Left lung (tissue), 10 donors: ENCODE measurements around the gene ZBTB20. TPM values are rescaled to one million over a fixed set of nuclear protein-coding genes. Genes with fewer than 3 reads are reported as not detected.

ENCODE experiments used
- ATAC-seq: fragments of 200-7000 bp; cut with Tn5 transposase; one replicate; pipeline ENCODE4 v1.9.1; 2020; ENCODE audit warnings: moderate library complexity
- DNase-seq, 4 donors: peaks; one replicate each; pipeline ENCODE4 v3.0.0-alpha.2; 2013 to 2020
- H3K27ac ChIP-seq, 2 donors: fragments of 200-600 bp; sonication (generic) in 1 of 2; one replicate each; pipeline versions ENCODE4 v1.5.0 to v1.8.0; 2020 to 2021
- H3K27me3 ChIP-seq, 2 donors: fragments of 200-600 bp; sonication (generic) in 1 of 2; one replicate each; pipeline versions ENCODE4 v1.5.0 to v1.8.0; 2020 to 2021
- H3K36me3 ChIP-seq, 2 donors: fragments of 200-600 bp; sonication (generic) in 1 of 2; one replicate each; pipeline versions ENCODE4 v1.5.0 to v1.8.0; 2020 to 2021
- H3K4me1 ChIP-seq, 2 donors: fragments of 200-600 bp; one replicate each; pipeline ENCODE4 v1.8.0; 2021
- H3K4me3 ChIP-seq, 2 donors: fragments of 200-600 bp; sonication (generic) in 1 of 2; one replicate each; pipeline versions ENCODE4 v1.5.0 to v1.8.0; 2020 to 2021; ENCODE audit warnings: mild to moderate bottlenecking in 1 of 2
- H3K9me3 ChIP-seq, 2 donors: fragments of 200-600 bp; sonication (generic) in 1 of 2; one replicate each; pipeline versions ENCODE4 v1.5.0 to v1.8.0; 2020 to 2021
- intact Hi-C, 2 donors: fragments of 100-400 bp; cut with DNase I; formaldehyde crosslinking; loops; one replicate each; pipeline versions ENCODE4 v1.11.2 to v1.14.2; 2022
- polyA plus RNA-seq, 6 donors: library from polyadenylated mRNA; unstranded; fragments of 120-200 nt; gene quantifications; one replicate each; pipeline ENCODE4 v1.2.1, GENCODE V29; 2013; ENCODE audit not compliant: insufficient read length in 6 of 6
- total RNA-seq, 2 donors: library from RNA; stranded (reverse); fragmentation: NEBNext Ultra II Directional; extraction: Animal tissue kit (Norgen Biotek cat#: 25700); gene quantifications; one replicate each; pipeline ENCODE4 v1.2.1, GENCODE V29; 2021
- TF ChIP-seq, protein P1 (sequence below), 2 donors: fragments of 200-600 bp; sonication (generic) in 1 of 2; IDR thresholded peaks; one replicate each; pipeline versions ENCODE4 v1.5.0 to v1.8.0; 2021; ENCODE audit warnings: antibody characterized with exemption in 2 of 2
- donor health status: DM: no; HTN: yes; CAD: no.
- donor health status: DM: no; HTN: no; CAD: no.

Gene ZBTB20
- total and polyA plus RNA-seq, 8 donors: 1.1 to 63.5 (median 6.0) TPM

- H3K4me1 ChIP-seq: no peaks in the 10 kb centered on the region
- no peaks in the 10 kb centered on the region for H3K36me3 ChIP-seq
- no peak overlapping the region for H3K27ac ChIP-seq
- ATAC-seq (peak; percentile 67), DNase-seq (no peak)
- TF ChIP-seq, protein P1, sequence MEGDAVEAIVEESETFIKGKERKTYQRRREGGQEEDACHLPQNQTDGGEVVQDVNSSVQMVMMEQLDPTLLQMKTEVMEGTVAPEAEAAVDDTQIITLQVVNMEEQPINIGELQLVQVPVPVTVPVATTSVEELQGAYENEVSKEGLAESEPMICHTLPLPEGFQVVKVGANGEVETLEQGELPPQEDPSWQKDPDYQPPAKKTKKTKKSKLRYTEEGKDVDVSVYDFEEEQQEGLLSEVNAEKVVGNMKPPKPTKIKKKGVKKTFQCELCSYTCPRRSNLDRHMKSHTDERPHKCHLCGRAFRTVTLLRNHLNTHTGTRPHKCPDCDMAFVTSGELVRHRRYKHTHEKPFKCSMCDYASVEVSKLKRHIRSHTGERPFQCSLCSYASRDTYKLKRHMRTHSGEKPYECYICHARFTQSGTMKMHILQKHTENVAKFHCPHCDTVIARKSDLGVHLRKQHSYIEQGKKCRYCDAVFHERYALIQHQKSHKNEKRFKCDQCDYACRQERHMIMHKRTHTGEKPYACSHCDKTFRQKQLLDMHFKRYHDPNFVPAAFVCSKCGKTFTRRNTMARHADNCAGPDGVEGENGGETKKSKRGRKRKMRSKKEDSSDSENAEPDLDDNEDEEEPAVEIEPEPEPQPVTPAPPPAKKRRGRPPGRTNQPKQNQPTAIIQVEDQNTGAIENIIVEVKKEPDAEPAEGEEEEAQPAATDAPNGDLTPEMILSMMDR (IDR thresholded peaks at IDR 0.05): no peak
- peaks cover 0 to 3% of the 10 kb centered on the region in 2 donors for H3K9me3 ChIP-seq
- H3K27me3 ChIP-seq: no peaks in the 10 kb centered on the region
- H3K4me3 ChIP-seq: no peak overlapping the region
- intact Hi-C loops: no loop called here
Observed at GRCh38 chr3:114809668-114810413, 337.2 kb downstream of the ZBTB20 start.

GRCh38 chr3:114804099-114804498 is 343.0 kb downstream of the ZBTB20 start:
- intact Hi-C loops: no loop called here

GRCh38 chr3:114803042-114803695 is 343.9 kb downstream of the ZBTB20 start:
- Histone ChIP-seq H3K9me3 (no peaks in the 10 kb centered on the region), H3K27ac (no peak overlapping the region), H3K36me3 (no peaks in the 10 kb centered on the region), H3K4me3 (no peak overlapping the region), H3K27me3 (no peaks in the 10 kb centered on the region), H3K4me1 (no peaks in the 10 kb centered on the region)
- DNase-seq: no peak
- intact Hi-C loops: no loop called here
- TF ChIP-seq, protein P1 (IDR thresholded peaks at IDR 0.05): no peak
- no peak for ATAC-seq

More at GRCh38 chr3:114804099-114804498, 343.0 kb downstream of the ZBTB20 start:
- Histone ChIP-seq H3K36me3 (no peaks in the 10 kb centered on the region), H3K27ac (no peak overlapping the region), H3K4me1 (no peaks in the 10 kb centered on the region), H3K27me3 (no peaks in the 10 kb centered on the region), H3K4me3 (no peak overlapping the region), H3K9me3 (no peaks in the 10 kb centered on the region)
- TF ChIP-seq, protein P1 (IDR thresholded peaks at IDR 0.05): no peak
- no peak for DNase-seq
- no peak for ATAC-seq

GRCh38 chr3:114800272-114801031 is 346.6 kb downstream of the ZBTB20 start:
- H3K36me3 ChIP-seq: no peaks in the 10 kb centered on the region
- DNase-seq: no peak
- H3K4me1 ChIP-seq: no peaks in the 10 kb centered on the region
- H3K9me3 ChIP-seq: no peaks in the 10 kb centered on the region
- no peak overlapping the region for H3K4me3 ChIP-seq
- intact Hi-C loops: no loop called here
- TF ChIP-seq, protein P1 (IDR thresholded peaks at IDR 0.05): no peak
- no peak overlapping the region for H3K27ac ChIP-seq
- H3K27me3 ChIP-seq: no peaks in the 10 kb centered on the region
- no peak for ATAC-seq

DNA sequence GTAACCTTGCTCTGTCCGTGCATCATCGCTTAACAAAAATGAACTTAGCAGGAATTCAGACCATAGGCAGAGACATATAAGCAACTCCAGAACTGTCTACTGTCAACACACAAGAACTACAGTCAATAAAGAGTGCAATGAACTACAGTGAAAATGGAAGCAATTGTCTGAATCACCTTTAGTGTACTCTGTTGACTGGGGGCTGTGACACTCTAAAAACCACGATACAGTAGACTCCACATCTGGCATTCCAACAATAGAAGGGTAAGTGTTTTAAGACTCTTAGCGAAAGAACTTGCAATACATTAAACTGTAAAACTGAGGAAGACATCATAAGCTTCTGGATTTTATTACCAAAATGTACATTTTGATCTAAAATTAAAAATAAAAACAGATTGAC is 347.3 kb downstream of the ZBTB20 start:
- intact Hi-C loops: no loop called here
- no peaks in the 10 kb centered on the region for H3K27me3 ChIP-seq
- H3K27ac ChIP-seq: no peak overlapping the region
- no peaks in the 10 kb centered on the region for H3K36me3 ChIP-seq
- TF ChIP-seq, protein P1 (IDR thresholded peaks at IDR 0.05): no peak
- DNase-seq (no peak), ATAC-seq (no peak)
- no peaks in the 10 kb centered on the region for H3K9me3 ChIP-seq
- H3K4me3 ChIP-seq: no peak overlapping the region
- no peaks in the 10 kb centered on the region for H3K4me1 ChIP-seq
